Astrocyte of the cerebellum (primary cell): ENCODE results near the gene LMBR1.
A peak's percentile ranks its signal among the peaks of the same experiment; 100 is the strongest.
"Not testable (repeated sequence)": the region's sequence is repeated elsewhere in the genome, so short reads cannot be mapped to it uniquely, and the experiment has no call there.

Experiments
- DNase-seq: peaks from one replicate; pipeline ENCODE4 v3.0.0-alpha.2; 2011; ENCODE audit warnings: low read depth
- H3K4me3 ChIP-seq: 2 replicates; pipeline ENCODE4 v1.5.1; 2011; ENCODE audit warnings: mild to moderate bottlenecking, low read depth, low read length, moderate library complexity
- in situ Hi-C: cut with HindIII; loops from 2 replicates; pipeline ENCODE4 v1.10.0; 2017; ENCODE audit warnings: low sequenced_read_pairs
- TF ChIP-seq, protein P1 (sequence below): IDR thresholded peaks from 2 replicates; pipeline ENCODE4 v1.5.1; 2012; ENCODE audit warnings: low read length, low read depth, moderate library complexity, mild to moderate bottlenecking; ENCODE audit errors: missing control alignments

LMBR1 gene, protein sequence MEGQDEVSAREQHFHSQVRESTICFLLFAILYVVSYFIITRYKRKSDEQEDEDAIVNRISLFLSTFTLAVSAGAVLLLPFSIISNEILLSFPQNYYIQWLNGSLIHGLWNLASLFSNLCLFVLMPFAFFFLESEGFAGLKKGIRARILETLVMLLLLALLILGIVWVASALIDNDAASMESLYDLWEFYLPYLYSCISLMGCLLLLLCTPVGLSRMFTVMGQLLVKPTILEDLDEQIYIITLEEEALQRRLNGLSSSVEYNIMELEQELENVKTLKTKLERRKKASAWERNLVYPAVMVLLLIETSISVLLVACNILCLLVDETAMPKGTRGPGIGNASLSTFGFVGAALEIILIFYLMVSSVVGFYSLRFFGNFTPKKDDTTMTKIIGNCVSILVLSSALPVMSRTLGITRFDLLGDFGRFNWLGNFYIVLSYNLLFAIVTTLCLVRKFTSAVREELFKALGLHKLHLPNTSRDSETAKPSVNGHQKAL

DNA sequence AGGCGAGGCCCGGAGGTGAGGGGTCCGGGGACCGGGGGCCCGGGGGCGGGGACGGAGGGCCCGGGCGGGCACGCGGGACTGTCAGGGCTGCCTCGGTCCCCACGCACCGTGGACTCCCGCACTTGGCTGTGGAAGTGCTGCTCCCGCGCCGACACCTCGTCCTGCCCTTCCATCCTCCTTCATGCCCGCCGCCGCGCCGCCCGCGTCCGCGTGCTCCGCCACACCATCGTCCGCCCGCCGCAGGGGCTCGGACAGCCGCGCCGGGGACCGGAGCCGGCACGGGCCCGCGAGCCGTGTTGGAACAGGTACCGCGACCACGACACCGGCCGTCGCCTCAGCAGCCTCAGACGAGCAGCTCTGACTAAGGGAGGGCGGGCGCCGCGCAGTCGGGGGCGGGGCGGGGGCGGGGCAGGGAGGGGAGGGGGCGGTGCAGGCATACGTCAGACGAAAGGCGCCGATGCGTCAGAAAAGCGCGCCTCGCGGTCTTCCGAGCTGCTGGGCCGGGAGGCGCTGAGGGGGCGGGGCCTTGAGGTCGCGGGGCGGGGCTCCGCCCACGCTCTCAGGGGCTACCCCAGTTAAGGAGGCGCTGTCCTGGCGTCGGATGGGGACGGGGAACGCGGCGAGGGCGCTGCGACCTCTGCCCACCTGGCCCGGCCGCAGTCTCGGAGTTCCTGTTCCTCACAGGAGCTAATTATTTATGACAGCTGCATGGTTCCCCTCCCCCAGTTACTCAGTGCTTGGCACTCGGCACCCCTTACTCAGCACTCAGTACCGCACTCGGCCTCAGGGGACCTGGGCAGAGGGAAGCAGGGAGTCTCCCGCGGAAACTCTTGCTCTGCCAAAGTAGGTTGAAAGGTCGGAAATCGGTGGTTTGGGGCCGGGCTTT, at the start of gene LMBR1:
Gene LMBR1, minus strand, starts transcription at position 363 of the 886 bp plus-strand sequence. Its CDS starts 190 bp downstream, at position 173.
- peak within 1 kb of the TSS; percentile 80 for H3K4me3 ChIP-seq
- in situ Hi-C loops: no loop called here
- TF ChIP-seq, protein P1, sequence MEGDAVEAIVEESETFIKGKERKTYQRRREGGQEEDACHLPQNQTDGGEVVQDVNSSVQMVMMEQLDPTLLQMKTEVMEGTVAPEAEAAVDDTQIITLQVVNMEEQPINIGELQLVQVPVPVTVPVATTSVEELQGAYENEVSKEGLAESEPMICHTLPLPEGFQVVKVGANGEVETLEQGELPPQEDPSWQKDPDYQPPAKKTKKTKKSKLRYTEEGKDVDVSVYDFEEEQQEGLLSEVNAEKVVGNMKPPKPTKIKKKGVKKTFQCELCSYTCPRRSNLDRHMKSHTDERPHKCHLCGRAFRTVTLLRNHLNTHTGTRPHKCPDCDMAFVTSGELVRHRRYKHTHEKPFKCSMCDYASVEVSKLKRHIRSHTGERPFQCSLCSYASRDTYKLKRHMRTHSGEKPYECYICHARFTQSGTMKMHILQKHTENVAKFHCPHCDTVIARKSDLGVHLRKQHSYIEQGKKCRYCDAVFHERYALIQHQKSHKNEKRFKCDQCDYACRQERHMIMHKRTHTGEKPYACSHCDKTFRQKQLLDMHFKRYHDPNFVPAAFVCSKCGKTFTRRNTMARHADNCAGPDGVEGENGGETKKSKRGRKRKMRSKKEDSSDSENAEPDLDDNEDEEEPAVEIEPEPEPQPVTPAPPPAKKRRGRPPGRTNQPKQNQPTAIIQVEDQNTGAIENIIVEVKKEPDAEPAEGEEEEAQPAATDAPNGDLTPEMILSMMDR: peak; percentile 56
- DNase-seq: peak; percentile 85

DNA sequence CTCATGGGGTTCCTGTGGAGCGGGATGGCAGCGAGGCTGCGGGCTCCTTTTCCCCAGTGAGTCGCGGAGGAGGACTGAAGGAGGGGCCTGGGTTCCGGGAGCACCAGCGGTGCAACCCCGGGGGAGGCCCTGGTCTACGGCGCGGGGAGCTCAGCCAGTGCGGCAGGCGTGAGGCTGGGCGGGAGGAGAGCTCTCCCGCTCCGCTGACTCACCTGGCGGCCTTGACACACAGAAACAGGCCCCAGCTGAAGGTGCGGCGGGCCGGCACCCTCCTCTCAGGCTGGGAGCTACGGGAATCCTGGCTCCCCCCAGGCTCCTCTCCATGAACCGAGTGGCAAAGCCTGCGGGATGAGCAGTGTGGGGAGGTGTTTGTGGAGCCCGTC, 49.7 kb upstream of the LMBR1 start:
- in situ Hi-C loops: no loop called here
- H3K4me3 ChIP-seq: no peak overlapping the region
- TF ChIP-seq, protein P1: no peak
- DNase-seq: no peak

DNA sequence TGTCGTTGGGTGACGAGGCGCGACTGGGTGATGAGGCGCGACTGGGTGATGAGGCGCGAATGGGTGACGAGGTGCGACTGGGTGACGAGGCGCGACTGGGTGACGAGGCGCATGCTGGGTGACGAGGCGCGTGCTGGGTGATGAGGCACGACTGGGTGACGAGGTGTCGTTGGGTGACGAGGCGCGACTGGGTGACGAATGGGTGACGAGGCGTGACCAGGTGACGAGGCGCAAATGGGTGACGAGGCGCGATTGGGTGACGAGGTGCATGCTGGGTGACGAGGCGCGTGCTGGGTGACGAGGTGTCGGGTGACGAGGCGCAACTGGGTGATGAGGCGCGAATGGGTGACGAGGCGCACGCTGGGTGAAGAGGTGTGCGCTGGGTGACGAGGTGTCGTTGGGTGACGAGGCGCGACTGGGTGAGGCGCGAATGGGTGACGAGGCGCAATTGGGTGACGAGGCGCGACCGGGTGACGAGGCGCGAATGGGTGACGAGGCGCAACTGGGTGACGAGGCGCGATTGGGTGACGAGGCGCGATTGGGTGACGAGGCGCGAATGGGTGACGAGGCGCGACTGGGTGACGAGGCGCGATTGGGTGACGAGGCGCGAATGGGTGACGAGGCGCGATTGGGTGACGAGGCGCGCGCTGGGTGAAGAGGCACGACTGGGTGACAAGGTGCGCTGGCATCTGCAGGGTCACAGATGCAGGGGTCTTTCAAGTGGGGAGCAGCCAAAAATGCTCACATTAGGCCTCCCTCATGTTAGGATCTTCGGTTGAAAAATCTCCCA, 48.6 kb upstream of the LMBR1 start:
- TF ChIP-seq, protein P1: no peak
- in situ Hi-C loops: no loop called here
- no peak overlapping the region for H3K4me3 ChIP-seq
- DNase-seq: no peak

DNA sequence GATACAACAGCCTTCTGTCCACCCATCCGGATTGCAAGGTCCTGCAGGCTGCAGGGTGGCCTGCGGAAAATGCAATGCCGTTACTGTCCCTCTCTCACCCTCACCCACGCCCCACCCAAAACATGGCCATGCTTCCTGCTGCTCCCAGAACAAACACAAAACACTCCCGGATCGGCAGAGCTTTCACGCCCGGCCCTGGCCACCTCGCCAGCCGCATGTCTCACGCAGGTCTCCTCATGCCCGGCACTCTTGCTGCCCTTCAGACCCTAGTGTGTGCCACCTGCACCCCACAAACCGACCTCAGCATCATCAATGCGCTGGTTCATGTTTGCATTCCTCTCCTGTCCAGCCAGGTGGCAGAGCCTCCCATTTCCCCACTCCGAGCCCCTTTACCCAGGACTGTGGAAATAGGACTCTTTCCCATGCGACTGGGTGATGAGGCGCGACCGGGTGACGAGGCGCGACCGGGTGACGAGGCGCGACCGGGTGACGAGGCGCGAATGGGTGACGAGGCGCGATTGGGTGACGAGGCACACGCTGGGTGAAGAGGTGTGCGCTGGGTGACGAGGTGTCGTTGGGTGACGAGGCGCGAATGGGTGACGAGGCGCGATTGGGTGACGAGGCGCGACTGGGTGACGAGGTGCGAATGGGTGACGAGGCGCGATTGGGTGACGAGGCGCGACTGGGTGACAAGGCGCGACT, 47.6 kb upstream of the LMBR1 start:
- TF ChIP-seq, protein P1: no peak
- in situ Hi-C loops: no loop called here
- DNase-seq: no peak
- H3K4me3 ChIP-seq: no peak overlapping the region

DNA sequence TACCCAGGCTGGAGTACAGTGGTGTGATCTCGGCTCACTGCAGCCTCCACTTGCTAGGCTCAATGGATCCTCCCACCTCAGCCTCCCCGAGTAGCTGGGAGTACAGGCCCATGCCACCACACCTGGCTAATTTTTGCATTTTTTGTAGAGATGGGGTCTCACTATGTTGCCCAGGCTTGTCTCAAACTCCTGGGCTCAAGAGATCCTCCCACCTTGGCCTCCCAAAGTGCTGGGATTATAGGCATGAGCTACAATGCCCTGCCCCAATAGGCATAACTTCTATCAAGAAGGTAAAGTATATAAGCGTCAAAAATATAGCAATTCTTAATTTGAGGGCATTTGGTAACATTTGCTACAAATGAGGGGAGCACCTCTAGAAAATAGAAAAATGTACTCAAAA, 43.8 kb upstream of the LMBR1 start:
- H3K4me3 ChIP-seq, in situ Hi-C loops, DNase-seq: not testable (repeated sequence)

DNA sequence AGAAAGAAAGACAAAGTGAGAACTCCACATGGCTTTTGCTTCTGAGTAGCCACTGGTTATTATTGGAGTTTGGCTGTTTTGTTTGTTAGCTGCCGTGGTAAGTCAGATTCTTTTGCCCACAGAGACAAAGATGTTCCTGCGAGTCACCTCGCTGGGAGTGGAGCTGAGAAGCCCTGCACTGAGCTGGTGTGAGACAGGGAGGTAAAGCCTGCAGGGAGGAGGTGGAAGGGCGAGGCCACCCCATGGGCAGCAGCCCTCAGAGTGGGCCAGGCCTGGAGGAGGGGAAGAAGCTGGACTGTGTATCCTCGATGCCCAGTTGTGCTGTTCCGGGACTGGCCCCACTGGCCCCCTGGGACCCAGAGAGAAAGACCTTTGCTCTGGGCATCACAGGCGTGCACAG, 42.3 kb upstream of the LMBR1 start:
- TF ChIP-seq, protein P1: no peak
- in situ Hi-C loops: no loop called here
- DNase-seq: no peak

More for the DNA sequence above, 42.3 kb upstream of the LMBR1 start:
- H3K4me3 ChIP-seq: no peak overlapping the region
